Ovary (tissue), 9 donors: Measurements from ENCODE around the gene C2orf92. TPM values are rescaled to one million over a fixed set of nuclear protein-coding genes. Genes with fewer than 3 reads are reported as not detected.
A peak's percentile ranks its signal among the peaks of the same experiment; 100 is the strongest.

ENCODE experiments used
- DNase-seq, 5 donors: peaks; one replicate each; pipeline ENCODE4 v3.0.0-alpha.2; 2019 to 2020
- H3K27ac ChIP-seq, 2 donors: fragments of 200-600 bp; one replicate each; pipeline versions ENCODE4 v1.5.1 to v1.8.0; 2019 to 2022
- H3K27me3 ChIP-seq: fragments of 200-600 bp; one replicate; pipeline ENCODE4 v1.8.0; 2022
- H3K36me3 ChIP-seq: fragments of 200-600 bp; sonication (generic); one replicate; pipeline ENCODE4 v1.5.1; 2019
- H3K4me1 ChIP-seq: one replicate; pipeline ENCODE4 v1.8.1; 2013; ENCODE audit warnings: mild to moderate bottlenecking, moderate library complexity; ENCODE audit not compliant: insufficient read depth
- H3K4me3 ChIP-seq: fragments of 200-600 bp; sonication (generic); one replicate; pipeline ENCODE4 v1.5.1; 2017
- H3K9me3 ChIP-seq, 2 donors: fragments of 200-600 bp in 1 of 2; sonication (generic) in 1 of 2; one replicate each; pipeline versions ENCODE4 v1.5.1 to v1.8.1; 2013 to 2019; ENCODE audit warnings: mild to moderate bottlenecking in 1 of 2, moderate library complexity in 1 of 2
- EP300 ChIP-seq: sonication (generic); formaldehyde crosslinking; IDR thresholded peaks from one replicate; pipeline ENCODE4 v1.6.1; 2017; ENCODE audit warnings: antibody characterized with exemption
- POLR2A ChIP-seq: fragments of 450-650 bp; IDR thresholded peaks from one replicate; pipeline ENCODE4 v1.6.1; 2017; ENCODE audit warnings: antibody characterized with exemption, mild to moderate bottlenecking, moderate library complexity
- WGBS, 3 donors: extraction: QIAGEN DNeasy Blood & Tissue Kit in 1 of 3; methylation state at CpG; one replicate each; pipeline versions ENCODE4 v1.1.5 to v1.1.7; 2013 to 2017; 5-methylcytosine and 5-hydroxymethylcytosine counted together
- intact Hi-C, 4 donors: fragments of 100-400 bp; cut with DNase I; formaldehyde crosslinking; loops; one replicate each; pipeline versions ENCODE4 v1.11.0 to v1.15.1; 2022 to 2023
- polyA plus RNA-seq, 2 donors: library from polyadenylated mRNA; stranded (reverse); fragments of 200-250 nt in 1 of 2; fragments of 350-450 nt in 1 of 2; fragmentation: Illumina TruSeq in 1 of 2; extraction: RNeasy Lipid Tissue Mini Kit (QIAGEN cat#74804) in 1 of 2; gene quantifications; one replicate each; pipeline ENCODE4 v1.2.3, GENCODE V29; 2013 to 2014
- total RNA-seq, 7 donors: library from RNA; depleted of rRNA in 2 of 7; stranded (reverse); fragments of >200 nt in 2 of 7; fragmentation: NEBNext Ultra II Directional in 3 of 7; extraction: Animal tissue kit (Norgen Biotek cat#: 25700) in 3 of 7; gene quantifications; one replicate each; pipeline versions ENCODE4 v1.1.0 to v1.2.4, GENCODE V29; 2016 to 2023
- TF ChIP-seq, protein P1 (sequence below), 3 donors: fragments of 450-650 bp in 2 of 3; fragments of 200-600 bp in 1 of 3; IDR thresholded peaks; one replicate each; pipeline versions ENCODE4 v1.5.1 to v1.8.0; 2016 to 2022; ENCODE audit warnings: antibody characterized with exemption in 3 of 3, mild to moderate bottlenecking in 1 of 3
- donor health status: DM: no; HTN: no; CAD: no; lungs with moderate emphysema.
- donor health status: DM: no; HTN: no; CAD: no.
- donor health status: Bipolar disorder and iron deficiency.
- donor health status: DM: yes; HTN: yes; CAD: no.
- donor health status: DM: no; HTN: no; CAD: no.
- donor health status: DM: yes; HTN: yes; CAD: no.

C2orf92 gene
- total and polyA plus RNA-seq, 9 donors: 2.3 to 17.5 (median 4.0) TPM

DNA sequence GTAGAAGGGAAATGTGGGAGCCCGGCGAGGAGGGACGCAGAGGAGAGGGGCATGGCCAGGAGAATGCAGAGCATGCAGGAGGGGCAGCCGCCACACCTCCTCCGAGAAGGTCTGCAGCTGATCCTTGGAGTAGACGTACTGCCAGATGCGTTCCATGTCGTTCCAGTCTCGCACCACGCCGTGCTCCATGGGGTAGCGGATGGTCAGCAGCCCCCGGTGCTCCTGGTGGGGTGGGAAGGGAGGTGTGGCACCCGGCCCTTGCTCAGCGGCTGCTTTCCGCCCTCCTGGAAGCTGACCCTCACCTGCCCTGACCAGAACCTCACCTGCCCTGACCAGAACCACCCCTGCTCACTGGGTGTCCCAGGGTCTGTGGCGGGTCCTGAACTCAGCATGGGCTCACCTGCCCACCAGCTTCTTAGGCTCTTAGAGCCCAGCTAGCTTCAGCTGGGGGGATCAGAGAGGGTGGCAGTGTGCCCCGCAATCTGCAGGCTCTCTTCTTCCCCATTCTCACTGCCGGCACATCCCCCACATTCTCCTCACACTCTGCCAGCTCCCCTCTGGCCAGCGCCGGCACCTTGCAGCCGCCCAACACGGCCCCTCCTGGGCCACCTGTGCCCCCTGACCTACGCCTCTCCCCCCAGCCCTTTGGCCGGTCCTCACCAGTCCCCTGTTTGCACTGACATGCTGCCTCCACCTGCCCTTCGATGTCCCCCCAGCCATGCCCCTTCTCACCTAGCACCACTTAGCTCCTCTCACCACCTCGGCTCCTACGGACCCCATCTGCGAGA, 10.1 kb upstream of the C2orf92 start:
- H3K27me3 ChIP-seq: no peaks in the 10 kb centered on the region
- H3K27ac ChIP-seq: no peak overlapping the region
- no peak overlapping the region for H3K4me3 ChIP-seq
- intact Hi-C loops: no loop called here
- H3K36me3 ChIP-seq: no peaks in the 10 kb centered on the region
- 80 to 86% (median 82%) methylated on average over 29 of the region's 29 CpGs for WGBS, 3 donors
- TF ChIP-seq POLR2A (no peak), EP300 (no peak)
- TF ChIP-seq, protein P1, sequence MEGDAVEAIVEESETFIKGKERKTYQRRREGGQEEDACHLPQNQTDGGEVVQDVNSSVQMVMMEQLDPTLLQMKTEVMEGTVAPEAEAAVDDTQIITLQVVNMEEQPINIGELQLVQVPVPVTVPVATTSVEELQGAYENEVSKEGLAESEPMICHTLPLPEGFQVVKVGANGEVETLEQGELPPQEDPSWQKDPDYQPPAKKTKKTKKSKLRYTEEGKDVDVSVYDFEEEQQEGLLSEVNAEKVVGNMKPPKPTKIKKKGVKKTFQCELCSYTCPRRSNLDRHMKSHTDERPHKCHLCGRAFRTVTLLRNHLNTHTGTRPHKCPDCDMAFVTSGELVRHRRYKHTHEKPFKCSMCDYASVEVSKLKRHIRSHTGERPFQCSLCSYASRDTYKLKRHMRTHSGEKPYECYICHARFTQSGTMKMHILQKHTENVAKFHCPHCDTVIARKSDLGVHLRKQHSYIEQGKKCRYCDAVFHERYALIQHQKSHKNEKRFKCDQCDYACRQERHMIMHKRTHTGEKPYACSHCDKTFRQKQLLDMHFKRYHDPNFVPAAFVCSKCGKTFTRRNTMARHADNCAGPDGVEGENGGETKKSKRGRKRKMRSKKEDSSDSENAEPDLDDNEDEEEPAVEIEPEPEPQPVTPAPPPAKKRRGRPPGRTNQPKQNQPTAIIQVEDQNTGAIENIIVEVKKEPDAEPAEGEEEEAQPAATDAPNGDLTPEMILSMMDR (IDR thresholded peaks at IDR 0.05): no peak
- H3K9me3 ChIP-seq: no peaks in the 10 kb centered on the region
- no peak for DNase-seq
- H3K4me1 ChIP-seq: peaks cover 12% of the 10 kb centered on the region

DNA sequence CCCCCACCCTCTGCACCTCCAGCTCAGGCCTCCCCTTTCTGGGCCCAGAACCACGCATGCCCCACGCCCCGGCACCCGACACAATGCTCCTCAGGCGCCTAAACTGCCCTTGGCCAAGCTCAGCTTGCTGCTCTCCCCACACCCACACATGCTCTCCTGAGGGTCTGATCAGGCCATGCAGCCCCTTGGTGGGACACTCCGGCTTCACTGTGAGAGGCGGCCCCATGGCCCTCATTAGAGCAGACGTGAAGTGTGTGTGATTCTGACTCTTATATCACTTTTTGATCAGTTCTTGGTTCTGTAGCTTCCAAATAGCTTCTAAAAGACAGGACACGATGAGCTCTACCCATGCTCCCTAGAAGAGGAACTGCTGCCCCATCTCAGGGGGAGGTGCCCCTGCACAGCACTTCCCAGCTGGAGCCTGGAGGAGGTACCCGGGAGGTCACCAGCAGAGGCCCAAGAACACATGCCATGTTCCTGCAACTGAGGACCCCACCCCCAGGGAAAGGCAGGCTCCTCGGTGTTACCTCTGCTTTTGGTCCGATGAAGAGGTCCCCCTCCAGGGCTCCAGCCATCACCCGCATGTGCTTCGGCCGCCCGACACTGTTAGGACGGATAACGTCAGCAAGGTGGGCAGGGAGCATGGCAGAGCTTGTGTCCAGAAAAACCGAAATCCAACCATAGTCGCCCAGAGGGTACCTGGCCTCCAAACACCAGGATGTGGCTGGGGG, 9.3 kb upstream of the C2orf92 start:
- Histone ChIP-seq H3K27ac (no peak overlapping the region), H3K9me3 (no peaks in the 10 kb centered on the region), H3K4me1 (peaks cover 12% of the 10 kb centered on the region), H3K27me3 (no peaks in the 10 kb centered on the region), H3K36me3 (no peaks in the 10 kb centered on the region), H3K4me3 (no peak overlapping the region)
- intact Hi-C loops: no loop called here
- TF ChIP-seq POLR2A (no peak), EP300 (no peak)
- TF ChIP-seq, protein P1 (IDR thresholded peaks at IDR 0.05): no peak
- 84 to 86% (median 84%) methylated on average over 20 of the region's 20 CpGs for WGBS, 3 donors
- no peak for DNase-seq

DNA sequence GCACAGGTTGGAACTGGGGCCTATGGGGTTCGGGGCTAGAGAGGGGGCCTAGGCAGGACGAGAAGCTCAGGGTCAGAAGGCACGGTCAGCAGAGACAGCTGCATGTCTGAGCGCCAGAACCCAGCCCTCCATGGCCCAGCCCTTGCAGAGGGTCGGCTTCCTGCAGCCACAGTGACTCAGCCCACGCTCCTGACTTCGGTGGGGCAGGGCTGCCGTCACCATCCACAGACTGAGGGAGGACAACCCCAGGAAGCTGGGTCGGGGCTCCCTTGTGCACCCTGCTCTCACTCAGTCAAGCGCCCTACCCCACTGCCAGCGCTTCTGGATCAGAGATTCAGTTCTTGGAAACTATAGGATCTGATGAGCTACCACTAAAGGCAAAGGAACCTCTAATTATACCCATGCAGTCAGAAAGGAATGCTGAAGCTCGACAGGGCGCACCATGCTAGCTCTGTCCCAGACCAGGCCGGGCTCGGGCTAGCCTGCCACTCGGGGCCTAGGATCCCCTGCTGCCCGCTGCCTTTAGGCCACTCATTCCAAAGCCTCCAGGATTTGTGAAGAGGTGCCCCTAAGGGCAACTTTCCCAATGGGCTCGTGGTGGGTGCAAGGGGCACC, 8.6 kb upstream of the C2orf92 start:
- WGBS, 3 donors: 66 to 77% (median 73%) methylated on average over 18 of the region's 18 CpGs

DNA sequence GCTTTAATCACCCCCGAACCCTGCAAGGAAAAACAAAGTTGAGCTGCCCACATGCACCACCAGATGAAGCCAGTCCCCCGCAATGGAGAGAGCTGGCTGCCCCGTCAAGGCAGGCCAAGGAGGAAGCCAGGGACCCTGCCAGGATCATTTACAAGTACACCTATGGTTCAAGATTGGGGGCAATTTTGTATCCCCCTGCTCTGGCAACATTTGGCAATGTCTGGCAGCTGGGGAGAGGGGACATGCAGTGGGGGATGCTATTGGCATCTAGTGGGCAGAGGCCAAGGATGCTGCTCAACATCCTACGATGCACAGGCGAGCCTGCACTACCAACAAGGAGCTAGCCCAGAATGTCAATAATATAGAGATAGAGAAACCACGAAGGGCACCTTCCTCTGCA, 7.6 kb upstream of the C2orf92 start:
- H3K27ac ChIP-seq: no peak overlapping the region
- intact Hi-C loops: loop anchor here in 1 of 4 donors (2.0 kb wide), 1 partner anchor 15 kb away; the partner anchor contains the start of gene COX5B
- peaks cover 12% of the 10 kb centered on the region for H3K4me1 ChIP-seq
- 72 to 80% (median 73%) methylated on average over 6 of the region's 6 CpGs for WGBS, 3 donors
- no peak for DNase-seq
- no peaks in the 10 kb centered on the region for H3K36me3 ChIP-seq
- TF ChIP-seq EP300: no peak
- no peak for TF ChIP-seq POLR2A
- TF ChIP-seq, protein P1 (IDR thresholded peaks at IDR 0.05): no peak
- no peaks in the 10 kb centered on the region for H3K9me3 ChIP-seq
- H3K27me3 ChIP-seq: no peaks in the 10 kb centered on the region
- peak overlapping the region; percentile 66 for H3K4me3 ChIP-seq

More for the DNA sequence above, 8.6 kb upstream of the C2orf92 start:
- TF ChIP-seq, protein P1 (IDR thresholded peaks at IDR 0.05): no peak
- no peak for TF ChIP-seq EP300
- TF ChIP-seq POLR2A: no peak
- Histone ChIP-seq H3K9me3 (no peaks in the 10 kb centered on the region), H3K27ac (no peak overlapping the region), H3K36me3 (no peaks in the 10 kb centered on the region), H3K4me1 (peaks cover 12% of the 10 kb centered on the region), H3K4me3 (no peak overlapping the region), H3K27me3 (no peaks in the 10 kb centered on the region)
- intact Hi-C loops: no loop called here
- no peak for DNase-seq
